ENCODE results near the gene MFNG. TPM values are rescaled to one million over a fixed set of nuclear protein-coding genes. Genes with fewer than 3 reads are reported as not detected.

The MFNG gene
- total RNA-seq, 2 experiments from 2014 or later: 225 to 235 TPM

DNA sequence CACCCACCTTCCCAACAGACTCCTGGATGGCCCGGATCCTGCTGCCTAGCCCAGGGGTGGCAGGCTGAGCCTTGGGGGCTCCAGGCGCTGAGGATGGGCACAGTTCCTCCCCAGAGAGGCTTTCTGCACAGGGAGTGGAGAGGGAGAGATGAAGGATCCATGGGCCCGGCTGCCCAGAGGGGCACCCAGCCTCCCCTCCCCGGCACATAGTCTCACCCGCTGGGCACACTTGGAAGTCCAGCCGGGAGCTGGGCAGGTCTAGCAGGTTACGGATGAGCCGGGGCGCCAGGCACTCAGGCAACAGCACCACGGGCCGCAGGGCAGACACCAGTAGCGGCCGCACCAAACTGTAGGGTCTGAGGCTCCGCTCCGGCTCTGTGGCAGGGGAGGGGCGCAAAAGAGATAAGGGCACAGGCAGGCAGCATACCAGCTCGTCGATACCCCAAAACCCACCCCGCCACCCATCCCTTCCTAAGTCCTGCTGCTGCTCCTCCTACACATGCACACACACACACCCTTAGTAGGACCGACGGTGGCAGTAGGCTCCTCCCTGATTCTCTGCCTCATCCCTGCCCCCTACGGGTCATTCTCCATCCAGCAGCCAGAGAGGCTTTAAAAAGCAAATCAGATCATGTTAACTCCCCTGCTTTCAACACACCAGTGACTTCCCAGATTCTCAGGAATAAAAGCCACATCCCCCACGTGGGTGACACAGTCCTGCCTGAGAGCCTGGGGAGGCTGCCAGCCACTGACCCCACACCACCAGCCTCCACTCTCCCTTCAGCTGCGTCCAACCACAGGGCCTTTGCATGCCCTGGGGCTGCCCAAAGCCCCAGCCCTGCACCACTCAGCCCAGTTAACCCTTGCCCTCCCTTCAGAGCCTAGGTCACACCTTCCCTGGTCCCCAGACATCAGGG, 6.5 kb upstream of the MFNG start:
- Histone ChIP-seq H4K20me1 (ENCODE audit: insufficient read depth, low read length) (no peaks in the 10 kb centered on the region), H3K4me1 (ENCODE audit: insufficient read depth, low read length, poor library complexity, severe bottlenecking) (peaks cover 47% of the 10 kb centered on the region), H3K36me3 (ENCODE audit: insufficient read depth, low read length) (no peaks in the 10 kb centered on the region), H3K79me2 (ENCODE audit: insufficient read depth, low read depth, low read length) (no peaks in the 10 kb centered on the region), H3K9me2 (ENCODE audit: insufficient read depth, low read length) (no peaks in the 10 kb centered on the region), H2AFZ (ENCODE audit: low read length) (no peak overlapping the region), H3K27ac (ENCODE audit: low read depth, low read length, poor library complexity, severe bottlenecking) (peak overlapping the region; percentile 54), H3K4me3 (ENCODE audit: low read depth, low read length, poor library complexity, severe bottlenecking) (peak overlapping the region; percentile 67), H3K9me3 (ENCODE audit: low read length) (no peaks in the 10 kb centered on the region), H3K4me2 (ENCODE audit: low read length) (peak overlapping the region; percentile 74)
- ChIA-PET POLR2A (no interaction called here), CTCF (ENCODE audit: unreplicated experiment) (interaction anchor here (0.6 to 1.6 kb wide), 2 partner anchors 9 to 20 kb away, joined by 4 to 7 read pairs; no protein-coding TSS in a partner anchor)
- intact Hi-C loops (cut with micrococcal nuclease; ENCODE audit: unreplicated experiment): no loop called here
- BruUV-seq (replicated peaks): no TSS peak
- TF ChIP-seq EZH2phosphoT487 (IDR thresholded peaks at IDR 0.05; ENCODE audit: borderline replicate concordance, low read depth, low read length): no peak
- TF ChIP-seq, protein P1, sequence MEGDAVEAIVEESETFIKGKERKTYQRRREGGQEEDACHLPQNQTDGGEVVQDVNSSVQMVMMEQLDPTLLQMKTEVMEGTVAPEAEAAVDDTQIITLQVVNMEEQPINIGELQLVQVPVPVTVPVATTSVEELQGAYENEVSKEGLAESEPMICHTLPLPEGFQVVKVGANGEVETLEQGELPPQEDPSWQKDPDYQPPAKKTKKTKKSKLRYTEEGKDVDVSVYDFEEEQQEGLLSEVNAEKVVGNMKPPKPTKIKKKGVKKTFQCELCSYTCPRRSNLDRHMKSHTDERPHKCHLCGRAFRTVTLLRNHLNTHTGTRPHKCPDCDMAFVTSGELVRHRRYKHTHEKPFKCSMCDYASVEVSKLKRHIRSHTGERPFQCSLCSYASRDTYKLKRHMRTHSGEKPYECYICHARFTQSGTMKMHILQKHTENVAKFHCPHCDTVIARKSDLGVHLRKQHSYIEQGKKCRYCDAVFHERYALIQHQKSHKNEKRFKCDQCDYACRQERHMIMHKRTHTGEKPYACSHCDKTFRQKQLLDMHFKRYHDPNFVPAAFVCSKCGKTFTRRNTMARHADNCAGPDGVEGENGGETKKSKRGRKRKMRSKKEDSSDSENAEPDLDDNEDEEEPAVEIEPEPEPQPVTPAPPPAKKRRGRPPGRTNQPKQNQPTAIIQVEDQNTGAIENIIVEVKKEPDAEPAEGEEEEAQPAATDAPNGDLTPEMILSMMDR (conservative IDR thresholded peaks at IDR 0.05; ENCODE audit: low read length): peak; percentile 85
- peak; percentile 84 for DNase-seq (ENCODE audit: low spot score)

GRCh38 chr22:37491559-37492427, 5.6 kb upstream of the MFNG start:
- intact Hi-C loops (cut with micrococcal nuclease; ENCODE audit: unreplicated experiment): no loop called here
- peaks cover 55% of the 10 kb centered on the region for H3K4me1 ChIP-seq (ENCODE audit: insufficient read depth, low read length, poor library complexity, severe bottlenecking)
- TF ChIP-seq EZH2phosphoT487 (IDR thresholded peaks at IDR 0.05; ENCODE audit: borderline replicate concordance, low read depth, low read length): no peak
- TF ChIP-seq, protein P1 (conservative IDR thresholded peaks at IDR 0.05; ENCODE audit: low read length): no peak

More at GRCh38 chr22:37491559-37492427, 5.6 kb upstream of the MFNG start:
- H3K4me3 ChIP-seq (ENCODE audit: low read depth, low read length, poor library complexity, severe bottlenecking): peak overlapping the region; percentile 67
- peak overlapping the region; percentile 74 for H3K4me2 ChIP-seq (ENCODE audit: low read length)
- no peaks in the 10 kb centered on the region; the same call in 1 of the 2 replicates for H3K79me2 ChIP-seq (ENCODE audit: insufficient read depth, low read depth, low read length)
- no peaks in the 10 kb centered on the region for H3K36me3 ChIP-seq (ENCODE audit: insufficient read depth, low read length)
- CTCF ChIA-PET (ENCODE audit: unreplicated experiment): interaction anchor here (0.6 to 0.8 kb wide), 2 partner anchors 8 to 19 kb away, joined by 4 read pairs; no protein-coding TSS in a partner anchor
- peak; percentile 68 for DNase-seq (ENCODE audit: low spot score)
- POLR2A ChIA-PET: no interaction called here
- no TSS peak for BruUV-seq (replicated peaks)
- no peaks in the 10 kb centered on the region for H4K20me1 ChIP-seq (ENCODE audit: insufficient read depth, low read length)
- H3K27ac ChIP-seq (ENCODE audit: low read depth, low read length, poor library complexity, severe bottlenecking): peak overlapping the region; percentile 54
- H3K9me2 ChIP-seq (ENCODE audit: insufficient read depth, low read length): no peaks in the 10 kb centered on the region
- H3K9me3 ChIP-seq (ENCODE audit: low read length): no peaks in the 10 kb centered on the region
- H2AFZ ChIP-seq (ENCODE audit: low read length): no peak overlapping the region
